ENCODE data around the gene AHCY.

- no peak for TF ChIP-seq CTCF (IDR thresholded peaks at IDR 0.05)
- TF ChIP-seq POLR2A (IDR thresholded peaks at IDR 0.05), result no peak
- no peak for TF ChIP-seq POLR2AphosphoS5 (IDR thresholded peaks at IDR 0.05)
These were observed 7.9 kb downstream of the AHCY start for GRCh38 chr20:34295284-34295683.

Data from prostate gland (tissue), 2 donors.